HUES48 (cell line): ENCODE results near the gene CALM3.
A peak's percentile ranks its signal among the peaks of the same experiment; 100 is the strongest.

Source experiments
- H3K27ac ChIP-seq: one replicate; pipeline ENCODE4 v1.7.0; 2013; ENCODE audit warnings: low read depth, low read length, inconsistent platforms
- H3K27me3 ChIP-seq: 2 replicates; pipeline ENCODE4 v1.6.1; 2013; ENCODE audit warnings: mild to moderate bottlenecking, low read length; ENCODE audit not compliant: control insufficient read depth, insufficient read depth
- H3K36me3 ChIP-seq: 2 replicates; pipeline ENCODE4 v1.6.1; 2013; ENCODE audit warnings: low read length; ENCODE audit not compliant: control insufficient read depth, insufficient read depth
- H3K4me1 ChIP-seq: 2 replicates; pipeline ENCODE4 v1.6.1; 2013; ENCODE audit warnings: mild to moderate bottlenecking, low read length; ENCODE audit not compliant: control insufficient read depth, insufficient read depth
- H3K4me3 ChIP-seq: 2 replicates; pipeline ENCODE4 v1.5.1; 2013; ENCODE audit warnings: mild to moderate bottlenecking, low read depth, low read length
- H3K9ac ChIP-seq: 2 replicates; pipeline ENCODE4 v1.6.1; 2013; ENCODE audit warnings: mild to moderate bottlenecking, low read depth, low read length, moderate library complexity
- H3K9me3 ChIP-seq: 2 replicates; pipeline ENCODE4 v1.6.1; 2013; ENCODE audit warnings: low read length; ENCODE audit not compliant: control insufficient read depth, insufficient read depth

The CALM3 gene

GRCh38 chr19:46640656-46641055 is 39.5 kb downstream of the CALM3 start:
- H3K27me3 ChIP-seq: peaks cover 51% of the 10 kb centered on the region
- no peak overlapping the region for H3K27ac ChIP-seq
- H3K36me3 ChIP-seq: no peaks in the 10 kb centered on the region
- no peaks in the 10 kb centered on the region; the same call in 1 of the 2 replicates for H3K4me1 ChIP-seq
- H3K9me3 ChIP-seq: no peaks in the 10 kb centered on the region
- H3K4me3 ChIP-seq: no peak overlapping the region
- H3K9ac ChIP-seq: no peak overlapping the region

DNA sequence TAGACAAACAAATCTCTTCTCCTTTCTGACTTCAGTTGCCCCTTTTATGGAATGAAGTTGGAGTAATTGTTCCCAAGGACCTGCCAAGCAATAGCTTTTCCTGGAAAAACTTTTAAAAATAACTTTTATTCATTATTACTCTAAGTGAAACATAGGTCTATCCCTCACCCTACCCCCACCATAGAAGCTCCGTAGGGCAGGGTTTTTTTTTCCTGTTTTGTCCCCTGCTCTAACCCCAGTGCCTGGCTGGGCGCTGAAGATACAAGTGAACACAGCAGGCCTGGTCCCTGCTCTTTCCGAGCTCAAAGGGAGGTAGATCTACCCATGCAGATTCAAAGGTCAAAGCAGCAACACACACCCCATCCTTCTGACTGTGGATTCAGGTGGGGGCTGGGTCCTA is 43.6 kb downstream of the CALM3 start:
- Histone ChIP-seq H3K27ac (no peak overlapping the region), H3K9me3 (no peaks in the 10 kb centered on the region), H3K36me3 (no peaks in the 10 kb centered on the region), H3K9ac (no peak overlapping the region), H3K4me1 (no peaks in the 10 kb centered on the region; the same call in 1 of the 2 replicates), H3K27me3 (peaks cover 60% of the 10 kb centered on the region), H3K4me3 (no peak overlapping the region)

DNA sequence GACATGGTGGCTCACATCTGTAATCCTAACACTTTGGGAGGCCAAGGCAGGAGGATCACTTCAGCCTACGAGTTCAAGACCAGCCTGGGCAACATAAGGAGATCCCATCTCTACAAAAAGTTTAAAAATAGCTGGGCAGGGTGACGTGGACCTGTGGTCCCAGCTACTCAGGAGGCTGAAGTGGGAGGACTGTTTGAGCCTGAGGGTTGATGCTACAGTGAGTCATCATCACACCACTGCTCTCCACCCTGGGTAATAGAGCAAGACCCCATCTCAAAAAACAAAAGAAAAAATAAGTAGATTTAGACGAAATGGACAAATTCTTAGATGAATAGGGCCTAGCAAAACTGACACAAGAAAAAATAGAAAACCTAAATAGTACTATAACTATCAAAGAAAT is 45.3 kb downstream of the CALM3 start:
- Histone ChIP-seq H3K27ac (no peak overlapping the region), H3K36me3 (no peaks in the 10 kb centered on the region), H3K9me3 (no peaks in the 10 kb centered on the region), H3K27me3 (peaks cover 55% of the 10 kb centered on the region), H3K9ac (no peak overlapping the region), H3K4me3 (no peak overlapping the region), H3K4me1 (no peaks in the 10 kb centered on the region; the same call in 1 of the 2 replicates)

GRCh38 chr19:46648060-46648960 is 47.2 kb downstream of the CALM3 start:
- Histone ChIP-seq H3K36me3 (no peaks in the 10 kb centered on the region), H3K27me3 (peaks cover 50% of the 10 kb centered on the region), H3K9ac (no peak overlapping the region), H3K4me3 (peak overlapping the region; percentile 44; the same call in 1 of the 2 replicates), H3K27ac (no peak overlapping the region), H3K4me1 (no peaks in the 10 kb centered on the region; the same call in 1 of the 2 replicates), H3K9me3 (no peaks in the 10 kb centered on the region)

DNA sequence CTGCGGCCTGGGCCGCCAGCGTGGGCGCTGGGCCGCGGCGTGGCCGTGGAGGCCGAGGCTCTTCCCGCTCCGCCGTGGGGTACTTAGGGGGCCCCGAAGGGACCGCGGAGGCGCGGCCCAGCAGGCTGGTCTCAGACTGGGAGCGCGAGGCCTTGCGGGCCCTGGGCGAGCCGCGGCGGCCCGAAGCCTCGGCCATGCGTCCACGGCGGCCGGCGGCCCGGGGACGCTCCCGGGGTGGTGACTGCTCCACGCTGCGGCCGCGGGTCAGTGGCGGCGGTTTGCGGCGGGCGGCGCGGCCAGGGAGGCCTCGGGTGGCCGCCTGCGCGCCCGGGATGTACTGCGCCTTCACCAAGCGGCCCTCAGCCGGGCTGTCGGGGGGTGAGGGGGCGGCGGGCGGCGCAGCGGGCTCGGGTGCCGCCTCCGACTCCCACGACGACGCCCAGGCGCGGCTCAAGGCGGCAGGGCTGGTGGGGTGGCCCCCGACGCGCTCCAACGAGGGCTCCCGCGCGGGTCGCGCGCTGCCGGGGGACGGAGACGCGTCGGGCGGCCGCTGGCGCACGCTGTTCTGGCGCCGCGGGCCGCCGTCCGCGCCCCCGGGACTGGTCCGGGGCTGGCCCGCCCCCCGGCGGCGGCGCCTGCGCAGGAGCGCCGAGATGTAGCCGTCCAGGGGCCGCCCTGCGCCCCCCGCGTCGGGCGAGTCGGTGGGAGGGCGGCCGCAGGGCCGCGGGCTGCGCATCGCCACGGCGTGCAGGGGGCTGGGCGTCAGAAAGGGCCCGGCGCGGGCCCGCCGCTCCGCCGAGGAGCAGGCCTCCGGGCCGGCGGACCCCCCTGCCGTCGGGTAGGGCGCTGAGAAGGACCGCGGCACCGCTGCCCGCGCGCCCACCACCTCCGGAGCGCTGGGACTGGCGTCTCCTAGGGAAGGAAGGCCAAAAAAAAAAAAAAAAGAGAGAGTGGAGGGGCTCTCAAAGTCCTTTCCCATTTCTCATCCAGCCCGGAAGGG is 48.1 kb downstream of the CALM3 start:
- no peak overlapping the region for H3K27ac ChIP-seq
- H3K4me3 ChIP-seq: peak overlapping the region; percentile 44; the same call in 1 of the 2 replicates
- H3K36me3 ChIP-seq: no peaks in the 10 kb centered on the region
- H3K27me3 ChIP-seq: peaks cover 50% of the 10 kb centered on the region
- peaks cover 4% of the 10 kb centered on the region; the same call in 1 of the 2 replicates for H3K4me1 ChIP-seq
- H3K9ac ChIP-seq: no peak overlapping the region
- H3K9me3 ChIP-seq: no peaks in the 10 kb centered on the region

DNA sequence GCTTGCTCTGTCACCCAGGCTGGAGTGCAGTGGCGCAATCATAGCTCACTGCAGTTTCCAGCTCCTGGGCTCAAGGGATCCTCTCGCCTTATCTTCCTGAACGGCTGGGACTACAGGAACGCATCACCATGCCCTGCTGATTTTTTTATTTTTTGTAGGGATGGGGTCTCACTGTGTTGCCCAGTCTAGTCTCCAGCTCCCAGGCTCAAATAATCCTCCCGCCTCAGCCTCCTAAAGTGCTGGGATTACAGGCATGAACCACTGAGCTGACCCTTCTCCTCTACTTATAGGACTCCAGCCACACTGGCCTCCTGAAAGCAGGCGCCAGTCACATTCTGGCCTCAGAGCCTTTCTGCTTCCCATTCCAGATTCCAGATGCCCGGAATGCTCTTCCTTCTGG is 49.3 kb downstream of the CALM3 start:
- Histone ChIP-seq H3K9me3 (no peaks in the 10 kb centered on the region), H3K27me3 (peaks cover 48% of the 10 kb centered on the region), H3K27ac (no peak overlapping the region), H3K36me3 (no peaks in the 10 kb centered on the region), H3K9ac (no peak overlapping the region), H3K4me1 (peaks cover 12% of the 10 kb centered on the region), H3K4me3 (no peak overlapping the region)

- Histone ChIP-seq H3K36me3 (no peaks in the 10 kb centered on the region), H3K9ac (no peak overlapping the region), H3K4me1 (peaks cover 16% of the 10 kb centered on the region), H3K27me3 (peaks cover 9% of the 10 kb centered on the region), H3K9me3 (no peaks in the 10 kb centered on the region), H3K27ac (peak overlapping the region; percentile 53), H3K4me3 (no peak overlapping the region)
Observed at GRCh38 chr19:46654621-46655152, 53.6 kb downstream of the CALM3 start.

GRCh38 chr19:46656541-46656940 is 55.4 kb downstream of the CALM3 start:
- Histone ChIP-seq H3K36me3 (no peaks in the 10 kb centered on the region), H3K4me1 (peaks cover 20% of the 10 kb centered on the region), H3K9me3 (no peaks in the 10 kb centered on the region), H3K27ac (no peak overlapping the region), H3K27me3 (peaks cover 9% of the 10 kb centered on the region), H3K4me3 (no peak overlapping the region), H3K9ac (no peak overlapping the region)

DNA sequence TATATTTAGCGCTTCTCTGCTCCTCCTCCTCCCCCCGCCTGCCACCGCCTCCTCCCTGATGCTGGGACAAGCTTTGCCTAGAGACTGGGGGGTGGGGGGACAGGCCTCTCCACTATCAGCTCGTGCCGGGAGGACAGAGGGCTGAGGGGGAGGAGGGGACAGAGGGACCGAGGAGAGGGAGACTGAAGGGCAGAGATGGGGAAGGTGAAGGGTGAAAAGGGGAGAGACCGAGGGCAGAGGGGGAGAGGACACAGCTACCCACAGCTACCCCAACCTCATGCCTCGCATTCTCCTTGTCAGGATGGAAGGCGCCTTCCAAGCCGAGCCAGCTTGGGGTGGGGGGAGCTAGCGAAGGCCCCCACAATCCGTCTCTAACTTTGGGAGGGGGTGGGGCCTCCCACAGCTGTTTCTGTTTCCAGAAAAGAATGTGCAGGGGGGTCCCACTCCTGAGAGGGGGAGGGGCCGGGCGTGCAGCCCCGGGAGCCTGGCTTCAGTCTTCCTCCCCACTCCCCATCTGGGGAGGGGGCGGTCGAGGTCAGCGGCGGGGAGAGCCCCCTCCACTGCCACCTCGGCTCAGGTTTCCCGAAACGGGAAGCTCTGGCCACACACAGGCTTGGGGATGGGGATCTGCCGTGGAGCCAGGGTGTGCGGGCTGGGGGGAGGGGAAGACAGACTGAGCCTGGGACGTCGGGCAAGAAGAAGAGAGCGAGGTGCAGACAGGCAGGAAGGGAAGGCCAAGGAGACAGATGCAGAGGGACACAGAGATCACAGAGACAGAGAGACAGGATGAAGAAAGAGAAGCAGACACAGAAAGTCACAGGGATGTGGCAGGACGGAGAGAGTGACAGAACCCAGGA is 58.2 kb downstream of the CALM3 start:
- peaks cover 19% of the 10 kb centered on the region for H3K4me1 ChIP-seq
- H3K27me3 ChIP-seq: peaks cover 9% of the 10 kb centered on the region
- no peak overlapping the region for H3K9ac ChIP-seq
- H3K27ac ChIP-seq: no peak overlapping the region
- no peaks in the 10 kb centered on the region for H3K9me3 ChIP-seq
- H3K36me3 ChIP-seq: no peaks in the 10 kb centered on the region
- peak overlapping the region; percentile 60 for H3K4me3 ChIP-seq

- Histone ChIP-seq H3K9me3 (no peaks in the 10 kb centered on the region), H3K27me3 (peaks cover 9% of the 10 kb centered on the region), H3K27ac (no peak overlapping the region), H3K4me3 (peak overlapping the region; percentile 60), H3K9ac (no peak overlapping the region), H3K4me1 (peaks cover 13% of the 10 kb centered on the region), H3K36me3 (no peaks in the 10 kb centered on the region)
Observed at GRCh38 chr19:46660008-46660517, 58.9 kb downstream of the CALM3 start.
